CD4-positive, alpha-beta T cell treated with Interferon gamma for 1 hour (primary cell): Measurements from ENCODE around the gene LPAR1.

ENCODE experiments used
- DNase-seq: peaks from one replicate; pipeline ENCODE4 v3.0.0-alpha.2; 2020

Gene LPAR1

DNA sequence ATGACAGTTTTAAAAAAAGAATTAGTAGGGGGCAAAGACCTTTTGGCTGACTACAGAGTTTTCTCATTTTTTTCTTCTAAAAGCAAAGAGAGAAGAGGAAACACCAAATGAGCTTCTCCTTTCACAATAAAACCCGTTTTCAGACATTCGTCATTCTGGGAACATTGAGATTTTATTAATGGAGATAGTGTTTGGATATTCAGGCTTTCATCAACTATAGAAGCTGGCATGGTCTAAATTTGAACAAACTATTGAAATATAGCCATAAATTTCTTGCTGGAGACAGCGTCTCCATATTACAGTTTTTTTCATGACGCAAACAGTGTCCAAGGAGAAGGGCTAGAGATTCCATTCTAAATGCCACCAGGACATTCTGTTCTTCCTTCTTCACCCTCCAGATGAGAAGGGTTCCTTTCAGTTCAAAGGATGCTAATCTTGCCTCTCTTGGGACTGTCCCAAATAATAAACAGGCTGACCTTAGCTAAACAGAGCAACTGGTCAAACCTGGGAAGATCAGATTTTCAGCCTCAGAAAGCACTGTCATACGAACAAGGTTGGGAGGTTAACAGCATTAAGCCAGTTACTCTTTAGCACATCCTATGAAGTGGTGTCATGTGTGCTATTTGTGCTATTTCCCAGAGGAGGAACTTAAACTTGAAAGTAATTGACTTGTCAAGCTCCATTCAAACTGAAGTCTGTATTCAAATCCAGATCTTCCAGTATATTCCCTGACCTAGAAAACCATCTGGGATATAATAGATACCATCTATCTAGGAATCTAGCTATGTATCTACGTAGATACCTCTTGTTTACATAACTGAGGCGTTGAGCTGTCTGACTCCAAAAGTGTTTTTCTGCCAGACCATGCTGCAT is 125.6 kb downstream of the LPAR1 start:
- DNase-seq = no peak

DNA sequence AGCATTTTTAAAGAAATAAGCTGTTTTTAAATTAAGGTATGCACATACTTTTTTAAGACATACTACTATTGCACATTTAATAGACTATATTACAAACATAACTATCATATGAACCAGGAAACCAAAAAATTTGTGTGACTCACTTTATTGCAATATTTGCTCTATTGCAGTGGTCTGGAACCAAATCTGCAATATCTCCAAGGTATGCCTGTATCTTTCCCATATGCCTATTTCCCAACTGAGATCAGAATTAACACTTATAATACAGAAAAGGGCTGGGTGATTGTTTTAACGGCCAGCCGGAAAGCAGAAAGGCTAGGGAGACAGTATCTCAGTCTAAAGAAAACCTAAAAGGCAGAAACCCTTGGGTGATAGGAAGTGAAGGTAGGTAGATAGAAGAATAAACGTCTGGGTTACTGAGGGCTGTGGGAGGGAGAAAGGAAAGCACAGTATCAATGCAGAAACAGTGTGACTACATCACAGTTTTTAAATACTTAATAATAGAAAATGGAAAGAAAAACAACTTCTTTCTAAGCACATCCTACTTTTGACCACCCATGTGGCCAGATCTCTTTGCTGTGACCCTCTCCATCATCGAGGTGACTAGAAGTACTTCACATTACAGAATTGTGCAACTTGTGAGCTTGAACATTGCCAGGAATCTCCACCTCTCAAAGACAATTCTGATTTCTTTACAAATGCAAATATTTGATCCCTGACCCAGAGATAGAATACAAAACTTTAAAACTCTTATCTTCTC is 126.4 kb downstream of the LPAR1 start:
- DNase-seq = no peak

DNA sequence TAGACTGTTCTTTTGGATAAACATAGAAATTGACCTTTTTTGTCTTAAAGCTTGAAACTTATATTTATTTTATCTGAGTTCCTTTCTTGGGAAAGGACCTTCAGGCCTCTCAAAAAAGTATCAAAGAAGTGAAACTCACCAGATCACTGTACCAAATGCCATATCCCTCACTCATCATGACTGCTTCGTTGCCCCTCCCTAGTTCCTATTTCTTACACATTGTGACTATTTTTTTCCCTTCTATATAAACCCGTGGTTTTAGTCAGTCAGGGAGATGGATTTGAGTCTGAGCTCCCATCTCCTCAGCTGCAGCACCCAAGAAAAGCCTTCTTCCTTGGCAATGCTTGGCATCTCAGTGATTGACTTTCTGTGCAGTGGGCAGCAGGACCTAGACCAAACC is 129.4 kb downstream of the LPAR1 start:
- DNase-seq = no peak

DNA sequence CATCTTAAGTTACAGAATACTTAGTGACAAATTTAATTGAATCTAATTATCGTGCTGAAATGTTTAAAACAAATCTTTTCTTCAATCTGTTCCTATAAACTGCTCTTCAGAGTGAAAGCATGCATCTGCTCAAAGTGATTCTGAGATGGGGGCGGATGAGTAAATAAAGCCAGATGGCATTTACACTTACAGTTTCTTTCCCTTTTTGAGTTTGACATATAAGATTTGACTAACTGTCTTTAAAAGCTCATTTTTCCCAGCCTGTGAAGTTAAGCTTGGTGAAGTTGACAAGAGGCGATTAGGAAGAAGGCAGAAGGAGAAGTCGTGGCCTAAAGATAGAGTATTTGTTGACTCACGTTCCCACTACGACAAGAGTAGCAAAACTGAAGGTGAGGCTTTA is 137.4 kb downstream of the LPAR1 start:
- DNase-seq = no peak

DNA sequence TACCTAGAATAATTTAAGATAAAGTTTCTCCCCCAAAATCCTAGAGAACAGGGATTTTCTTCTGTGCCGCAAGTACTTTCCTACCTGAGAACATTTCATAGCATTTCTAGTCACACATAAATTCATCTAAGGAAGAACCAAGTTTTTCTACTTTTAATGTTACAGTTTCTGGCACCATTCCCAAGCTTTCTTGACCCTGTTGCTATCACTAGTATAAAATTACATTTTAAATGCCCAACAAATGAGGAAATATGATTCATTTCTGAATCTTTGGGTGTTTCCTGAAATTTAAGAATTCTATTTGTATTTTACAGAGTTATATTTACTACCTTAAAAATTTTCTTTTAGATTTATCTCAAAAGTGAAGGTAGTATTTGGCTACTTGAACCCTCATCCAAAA is 137.8 kb downstream of the LPAR1 start:
- DNase-seq = no peak

DNA sequence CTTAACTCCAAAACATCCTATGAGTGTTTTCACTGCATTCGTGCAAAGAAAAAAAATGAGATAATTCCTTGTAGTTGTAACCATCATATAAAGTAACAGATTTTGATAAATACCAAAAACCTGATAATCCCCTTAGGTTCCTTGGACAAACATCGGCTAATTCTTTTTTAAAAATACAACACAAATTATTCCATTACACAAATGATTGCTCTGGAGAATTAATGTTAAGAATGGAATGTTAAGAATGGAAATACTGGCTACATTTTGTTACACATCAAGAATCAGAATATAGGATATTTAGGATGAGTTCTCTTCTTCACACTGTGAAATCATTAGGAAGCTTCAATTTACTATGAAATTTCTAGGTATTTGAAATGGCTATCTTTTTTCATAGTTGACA is 139.4 kb downstream of the LPAR1 start:
- no peak for DNase-seq

DNA sequence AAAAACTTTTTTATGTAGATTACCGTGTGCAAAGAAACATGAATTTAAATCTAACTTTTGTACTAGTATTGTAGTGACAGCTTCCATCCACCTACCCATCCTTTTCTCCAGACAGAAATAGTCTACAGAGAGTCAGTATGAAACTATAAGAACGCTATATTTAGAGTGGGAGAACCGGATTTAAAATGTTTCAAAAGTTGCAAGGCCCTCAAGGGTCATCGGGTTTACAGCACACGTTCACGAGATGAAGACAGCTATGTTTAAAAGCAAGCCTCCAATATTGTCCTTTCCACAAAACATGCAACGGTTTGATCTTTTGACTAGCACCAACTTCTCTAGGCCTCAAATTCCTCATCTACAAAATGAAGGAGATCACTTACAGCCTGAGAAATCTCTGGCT is 139.9 kb downstream of the LPAR1 start:
- no peak for DNase-seq

DNA sequence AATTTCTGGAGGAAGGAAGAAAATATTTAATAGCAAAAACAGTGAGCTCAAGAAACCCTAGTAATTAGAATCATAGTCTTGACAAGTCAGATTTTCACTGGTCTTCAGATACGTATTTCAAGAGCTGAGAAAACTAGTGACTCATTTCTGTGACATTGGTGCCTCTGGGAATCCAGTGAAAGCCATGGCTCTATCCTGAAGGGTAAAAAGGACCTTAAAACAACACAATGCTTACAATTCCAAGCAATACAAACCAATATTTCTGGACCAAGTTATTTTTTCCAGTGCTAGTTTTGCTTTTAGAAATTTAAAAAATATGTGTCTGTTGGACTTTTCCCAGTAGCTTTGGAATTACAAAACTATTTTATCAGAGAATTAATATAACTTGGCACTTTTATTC is 140.3 kb downstream of the LPAR1 start:
- no peak for DNase-seq

DNA sequence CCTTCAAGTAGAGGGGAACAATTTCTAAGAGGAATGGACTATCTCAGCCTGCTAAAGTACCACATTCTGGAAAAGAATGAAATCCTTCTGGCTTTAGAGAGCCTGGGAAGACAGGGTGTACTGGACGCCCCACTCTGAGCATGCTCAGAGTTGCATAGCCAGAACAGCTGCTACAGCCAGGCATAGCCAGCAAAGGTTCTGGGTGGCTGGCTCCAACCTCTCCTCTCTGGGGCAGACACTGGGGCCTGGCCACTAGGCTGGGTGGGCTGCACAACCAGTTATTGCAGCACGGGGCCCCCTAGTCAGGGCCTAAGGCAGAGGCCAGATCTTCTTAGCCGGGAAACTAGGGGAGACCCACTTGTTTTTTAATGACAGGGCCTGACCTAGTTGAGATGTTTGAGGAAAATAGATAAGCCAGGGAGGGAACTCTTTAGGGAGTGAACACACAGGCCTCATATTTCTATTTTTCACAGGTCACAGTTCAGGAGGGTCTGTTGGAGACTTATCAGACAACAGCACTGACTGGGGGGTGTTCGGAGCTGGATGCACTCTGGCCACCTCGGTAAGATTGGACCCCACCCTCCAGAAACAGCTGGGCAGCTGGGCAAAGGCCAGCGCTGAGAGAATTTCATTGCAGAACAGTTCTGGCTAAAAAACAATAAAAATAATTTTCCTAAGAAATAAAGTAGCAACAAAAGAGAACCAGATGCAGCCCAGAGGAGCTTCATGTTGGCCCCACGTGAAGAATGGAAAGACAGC is 142.9 kb downstream of the LPAR1 start:
- DNase-seq = no peak

DNA sequence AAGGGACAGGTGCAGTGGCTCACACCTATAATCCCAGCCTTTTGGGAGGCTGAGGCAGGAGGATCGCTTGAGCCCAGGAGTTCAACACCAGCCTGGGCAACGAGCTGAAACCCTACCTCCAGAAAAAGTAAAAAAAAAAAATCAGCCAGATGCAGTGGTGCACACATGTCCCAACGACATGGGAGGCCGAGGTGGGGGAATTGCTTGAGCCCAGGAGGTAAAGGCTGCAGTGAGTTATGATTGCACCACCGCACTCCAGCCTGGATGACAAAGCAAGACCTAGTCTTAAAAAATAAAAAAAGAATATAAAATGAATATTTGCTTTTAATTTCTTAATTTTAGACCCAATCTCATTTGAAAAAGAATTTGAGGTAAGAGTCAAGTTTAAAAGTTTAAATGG is 143.5 kb downstream of the LPAR1 start:
- DNase-seq = no peak

DNA sequence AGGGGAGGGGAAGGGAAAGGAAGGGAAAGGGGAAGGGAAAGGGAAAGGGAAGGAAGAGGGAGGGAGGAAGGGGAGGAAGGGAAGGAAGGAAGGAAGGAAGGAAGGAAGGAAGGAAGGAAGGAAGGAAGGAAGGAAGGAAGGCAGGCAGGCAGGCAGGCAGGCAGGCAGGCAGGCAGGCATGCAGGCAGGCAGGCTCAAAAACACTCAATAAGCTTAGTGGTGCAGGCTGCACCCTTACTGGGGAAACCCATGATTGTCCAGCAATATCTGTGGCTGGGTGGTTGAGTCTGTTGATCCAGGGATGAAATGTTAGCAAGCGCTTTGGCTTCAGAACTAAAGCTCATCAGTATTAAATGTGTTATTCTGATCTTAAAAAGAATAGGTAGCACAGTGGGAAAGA is 145.6 kb downstream of the LPAR1 start:
- DNase-seq = no peak

DNA sequence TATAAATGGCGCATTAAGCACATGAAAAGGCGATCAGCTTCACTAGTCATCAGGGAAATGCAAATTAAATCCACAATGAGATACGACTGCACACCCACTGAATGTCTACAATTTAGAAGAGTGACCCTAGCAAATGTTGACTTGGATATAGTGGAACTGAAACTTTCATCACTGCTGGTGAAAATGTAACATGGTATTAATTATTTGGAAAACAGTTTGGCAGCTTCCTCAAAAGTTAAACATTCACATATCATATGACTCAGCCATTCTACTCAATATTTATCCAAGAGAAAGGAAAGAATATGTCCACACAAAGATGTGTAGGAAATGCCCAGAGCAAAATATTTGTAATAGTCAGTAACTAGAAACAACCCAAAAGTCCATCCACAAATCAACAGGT is 146.5 kb downstream of the LPAR1 start:
- no peak for DNase-seq

DNA sequence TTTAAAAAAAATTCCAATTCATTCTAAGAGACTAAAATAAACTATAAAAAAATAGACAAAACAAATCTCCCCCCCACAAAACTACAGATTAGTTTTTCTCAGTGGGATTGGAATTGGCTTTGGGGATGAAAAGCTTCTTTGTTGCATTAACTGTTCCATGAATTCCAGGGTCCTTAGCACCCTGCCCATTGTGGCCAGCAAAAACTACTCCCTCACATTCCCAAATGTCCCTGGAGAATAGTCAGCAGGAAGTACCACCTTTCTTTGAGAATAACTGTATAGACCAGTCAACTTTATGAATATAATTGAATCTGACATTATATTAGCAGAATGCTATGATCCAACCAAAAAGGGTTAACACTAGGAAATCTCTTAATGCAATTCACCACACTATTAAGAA is 147.9 kb downstream of the LPAR1 start:
- no peak for DNase-seq

DNA sequence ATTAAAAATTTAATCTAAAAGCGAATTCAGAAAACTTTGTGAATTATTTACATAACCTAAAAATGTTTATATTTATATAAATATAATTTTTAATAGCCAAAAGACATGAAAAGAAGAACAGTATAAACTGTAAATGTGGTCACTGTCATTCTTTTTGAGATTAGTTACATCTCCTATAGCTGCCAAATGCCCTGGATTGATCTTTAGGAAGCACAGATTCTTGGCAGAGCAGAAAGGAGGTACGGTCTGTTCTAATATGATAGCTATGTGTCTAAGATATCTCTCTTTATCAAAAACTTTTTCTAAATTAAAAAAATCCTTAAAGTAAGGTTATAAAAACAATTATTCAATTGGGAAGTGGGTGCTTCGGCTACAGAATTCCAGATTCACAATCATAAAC is 151.0 kb downstream of the LPAR1 start:
- DNase-seq = no peak

DNA sequence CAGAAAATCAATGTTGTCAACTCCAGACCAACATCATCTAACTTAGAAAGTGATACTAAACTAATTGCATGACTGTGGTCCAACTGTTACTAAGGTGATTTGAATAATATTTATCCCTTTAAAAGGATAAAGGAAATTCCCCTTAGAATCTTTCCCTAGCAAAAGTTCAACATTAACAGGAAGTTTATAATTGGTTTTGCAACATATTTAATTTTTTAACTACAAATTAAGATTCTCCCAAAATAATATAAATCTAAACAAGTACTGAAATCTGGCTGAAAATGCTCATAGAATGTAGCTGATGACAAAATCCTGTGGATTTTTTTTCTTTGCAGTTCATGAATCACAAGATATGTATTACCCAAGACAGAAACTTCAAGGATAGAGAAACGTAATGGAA is 151.4 kb downstream of the LPAR1 start:
- no peak for DNase-seq

DNA sequence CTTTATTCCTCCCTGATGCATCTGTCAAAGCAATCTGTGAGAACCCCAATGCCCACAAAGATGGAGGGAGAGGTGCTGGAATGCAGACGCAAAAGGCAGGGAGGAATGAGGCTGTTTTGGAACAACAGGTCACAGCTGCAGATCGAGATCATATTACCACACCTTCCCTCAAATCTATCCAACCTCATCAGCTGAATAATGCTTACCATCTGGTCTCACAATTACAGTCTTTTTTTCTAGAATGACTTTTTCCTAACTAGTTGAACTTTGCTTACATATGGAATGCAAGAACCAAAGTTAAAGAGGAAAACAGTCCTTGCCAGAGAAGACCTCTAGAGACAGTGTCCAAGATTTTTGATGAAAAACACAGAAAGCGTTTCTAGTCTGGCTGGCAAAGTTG is 158.1 kb downstream of the LPAR1 start:
- no peak for DNase-seq

DNA sequence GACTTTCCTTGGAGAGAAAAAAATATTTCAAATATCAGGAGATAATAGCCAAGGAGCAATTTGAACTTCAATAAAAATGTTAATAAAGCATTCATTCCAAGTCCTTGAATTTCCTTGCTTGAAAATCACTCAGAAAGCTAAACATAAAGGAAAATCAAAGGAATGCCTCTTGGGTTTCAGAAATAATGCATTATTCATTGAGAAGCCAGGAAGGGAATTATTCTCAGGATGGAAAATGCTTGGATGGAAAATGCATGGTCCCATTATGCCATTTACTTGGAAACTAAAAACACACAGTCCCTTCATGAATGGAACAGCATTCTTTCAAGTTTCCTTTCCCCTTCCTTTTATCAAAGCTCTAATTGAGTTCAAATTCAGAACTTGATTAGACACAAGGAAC is 160.9 kb downstream of the LPAR1 start:
- no peak for DNase-seq

DNA sequence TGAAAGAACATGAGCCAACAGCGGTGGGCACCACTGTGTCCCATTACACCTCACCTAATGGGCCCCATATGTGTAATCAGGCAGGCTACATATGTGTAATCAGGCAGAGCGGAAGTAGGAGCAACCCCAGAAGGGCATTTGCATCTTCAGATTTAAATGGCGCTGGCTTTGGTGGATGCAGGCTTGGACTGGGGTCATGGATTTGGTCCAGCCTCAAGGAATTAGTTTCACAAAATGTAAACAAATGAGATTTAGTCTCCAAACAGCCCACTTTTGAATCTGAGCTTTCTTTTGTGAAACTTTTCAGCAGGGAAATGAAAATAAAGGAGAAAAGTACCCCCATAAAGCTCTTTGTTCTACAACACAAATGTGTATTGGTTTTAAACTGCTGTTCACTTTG is 161.3 kb downstream of the LPAR1 start:
- DNase-seq = no peak

DNA sequence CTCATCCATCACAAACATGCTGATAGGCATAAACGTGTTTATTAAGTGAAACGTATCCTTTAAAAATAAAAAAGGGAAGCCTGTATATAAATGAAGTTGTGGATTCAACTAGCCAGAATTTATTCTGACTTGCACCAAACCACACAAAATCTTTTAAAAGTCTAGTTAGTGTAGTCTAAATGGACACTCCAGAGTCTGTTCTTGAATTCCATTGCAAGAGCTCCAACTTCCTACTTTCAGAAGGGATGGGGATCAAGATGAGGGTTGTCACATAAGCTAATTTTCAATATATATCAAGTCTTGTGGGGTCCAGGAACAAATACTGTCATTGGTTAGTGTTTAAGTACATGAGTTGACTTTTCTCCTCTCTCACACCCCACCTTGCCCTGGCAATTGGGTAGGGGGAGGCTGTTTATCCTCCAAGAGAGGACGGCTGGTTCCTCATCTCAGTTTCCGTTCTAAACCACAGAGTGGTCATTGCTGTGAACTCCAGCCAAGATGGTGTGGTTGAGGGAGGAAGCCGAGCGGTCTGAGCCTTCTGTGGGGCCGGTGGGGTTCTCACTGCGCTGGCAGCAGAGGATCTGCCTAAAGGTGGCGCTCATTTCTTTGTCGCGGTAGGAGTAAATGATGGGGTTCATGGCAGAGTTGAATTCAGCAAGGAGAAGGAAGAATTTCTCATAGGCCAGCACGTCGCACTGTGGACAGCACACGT is 163.2 kb downstream of the LPAR1 start:
- peak; percentile 26 for DNase-seq

DNA sequence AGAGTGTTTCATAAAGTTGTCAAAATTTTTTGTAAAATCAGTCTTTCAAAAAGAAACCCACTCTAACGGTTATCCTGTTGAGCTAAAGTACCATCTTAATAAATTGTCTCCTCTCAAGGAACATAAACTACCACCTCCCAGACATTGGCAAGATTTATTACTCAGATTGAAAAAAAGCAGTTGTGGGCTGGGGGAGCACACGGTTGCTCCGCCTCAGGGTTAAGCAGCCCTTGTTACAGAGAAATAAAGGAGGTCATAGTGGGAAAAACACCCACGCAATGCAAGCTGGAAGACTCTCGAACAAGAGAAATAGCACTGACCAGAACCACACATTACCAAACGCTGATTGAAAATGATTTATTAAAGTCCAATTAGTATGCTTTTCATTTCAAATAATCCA is 165.3 kb downstream of the LPAR1 start:
- no peak for DNase-seq

DNA sequence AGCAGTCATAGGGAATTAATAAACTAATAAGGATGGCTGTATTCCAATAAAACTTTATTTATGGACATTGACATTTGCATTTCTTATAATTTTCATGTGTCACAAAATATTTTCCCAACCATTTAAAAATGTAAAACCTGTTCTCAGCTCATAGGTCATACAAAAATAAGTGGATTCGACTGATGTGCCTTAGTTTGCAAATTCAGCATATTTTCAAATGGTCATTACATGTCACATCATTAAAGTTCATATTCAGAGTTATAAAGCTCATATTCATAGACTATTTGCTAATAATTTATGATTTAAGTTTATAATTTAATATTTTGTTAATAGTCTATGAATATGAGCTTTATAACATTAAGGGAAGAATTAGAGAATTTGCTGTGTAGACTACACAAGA is 166.5 kb downstream of the LPAR1 start:
- no peak for DNase-seq

DNA sequence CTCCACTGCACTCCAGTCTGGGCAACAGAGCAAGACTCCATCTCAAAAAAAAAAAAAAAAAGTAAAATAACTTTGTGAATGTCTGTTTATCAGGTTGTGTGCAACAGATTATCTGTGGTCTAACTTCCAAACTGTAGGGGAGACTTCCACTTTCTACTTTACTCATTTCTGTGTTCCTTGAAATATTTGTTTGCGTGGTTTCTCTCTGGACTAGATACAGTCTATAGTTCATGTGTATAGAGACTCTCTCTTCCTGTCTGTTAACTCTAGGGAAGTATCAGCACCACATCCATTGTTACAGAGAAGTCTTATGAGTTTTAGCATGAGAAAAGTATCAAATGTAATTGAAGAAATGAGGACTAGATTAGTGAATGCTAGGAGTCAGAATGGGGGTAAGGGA is 168.3 kb downstream of the LPAR1 start:
- DNase-seq = no peak

DNA sequence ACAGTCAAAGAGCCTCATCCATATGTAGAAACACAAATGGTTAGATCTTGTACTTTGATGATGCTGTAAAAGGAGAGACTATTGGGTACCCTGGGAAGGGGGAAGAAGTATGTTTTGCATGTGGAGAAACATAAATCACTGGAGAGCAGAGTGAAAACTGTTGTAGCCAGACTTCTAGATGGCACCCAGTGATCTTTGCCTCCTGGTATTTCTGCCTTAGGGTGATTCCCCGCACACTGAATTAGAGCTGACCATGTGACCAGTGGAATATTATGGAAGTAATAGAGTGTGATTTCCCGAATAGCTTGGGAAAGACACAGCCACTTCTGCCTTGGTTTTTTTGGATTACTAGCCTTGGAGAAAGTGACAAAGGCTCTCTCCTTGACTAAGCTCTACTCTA is 174.3 kb downstream of the LPAR1 start:
- no peak for DNase-seq
